Fibroblast of villous mesenchyme (primary cell): ENCODE data around the gene POLR2J. TPM values are rescaled to one million over a fixed set of nuclear protein-coding genes. Genes with fewer than 3 reads are reported as not detected.
"Not testable (repeated sequence)": the region's sequence is repeated elsewhere in the genome, so short reads cannot be mapped to it uniquely, and the experiment has no call there.

Experiments
- DNase-seq: peaks from one replicate; pipeline ENCODE4 v3.0.0-alpha.2; 2010; ENCODE audit warnings: low read depth
- H3K4me3 ChIP-seq: 2 replicates; pipeline ENCODE4 v1.5.1; 2011; ENCODE audit warnings: low read depth, mild to moderate bottlenecking, low read length
- CTCF ChIP-seq: IDR thresholded peaks from 2 replicates; pipeline ENCODE4 v1.5.1; 2012; ENCODE audit warnings: low read depth, mild to moderate bottlenecking, low read length; ENCODE audit not compliant: insufficient read depth
- total RNA-seq: library from RNA; depleted of rRNA; stranded (reverse); fragments of >200 nt; gene quantifications from 2 replicates; pipeline ENCODE4 v1.2.3, GENCODE V29; 2012

The POLR2J gene
- total RNA-seq, 1 donor: 34.5 TPM

- H3K4me3 ChIP-seq: no peak overlapping the region
- TF ChIP-seq CTCF: no peak
These were observed 21.3 kb downstream of the POLR2J start for GRCh38 chr7:102457352-102457924.

GRCh38 chr7:102456327-102456726 is 22.4 kb downstream of the POLR2J start:
- no peak for TF ChIP-seq CTCF
- H3K4me3 ChIP-seq: no peak overlapping the region
- DNase-seq: peak; percentile 21

More at GRCh38 chr7:102457352-102457924, 21.3 kb downstream of the POLR2J start:
- no peak for DNase-seq

- H3K4me3 ChIP-seq: no peak overlapping the region
- TF ChIP-seq CTCF: no peak
- no peak for DNase-seq
These were observed 23.1 kb downstream of the POLR2J start for GRCh38 chr7:102455596-102455995.

- not testable (repeated sequence) for H3K4me3 ChIP-seq, DNase-seq
These were observed 23.8 kb downstream of the POLR2J start for GRCh38 chr7:102454932-102455331.

GRCh38 chr7:102454468-102454867 is 24.3 kb downstream of the POLR2J start:
- TF ChIP-seq CTCF: no peak
- no peak overlapping the region for H3K4me3 ChIP-seq
- DNase-seq: no peak

- no peak overlapping the region for H3K4me3 ChIP-seq
- no peak for DNase-seq
- no peak for TF ChIP-seq CTCF
These were observed 25.4 kb downstream of the POLR2J start for GRCh38 chr7:102453319-102453718.

- no peak overlapping the region for H3K4me3 ChIP-seq
- TF ChIP-seq CTCF: no peak
- no peak for DNase-seq
These were observed 26.3 kb downstream of the POLR2J start for GRCh38 chr7:102452451-102452850.
